ENCODE data around the gene TRPM4. TPM values are rescaled to one million over a fixed set of nuclear protein-coding genes. Genes with fewer than 3 reads are reported as not detected.
"Not testable (repeated sequence)": the region's sequence is repeated elsewhere in the genome, so short reads cannot be mapped to it uniquely, and the experiment has no call there.

The TRPM4 gene
- total RNA-seq, 1 donor from 2014 or later = 51.6 TPM

DNA sequence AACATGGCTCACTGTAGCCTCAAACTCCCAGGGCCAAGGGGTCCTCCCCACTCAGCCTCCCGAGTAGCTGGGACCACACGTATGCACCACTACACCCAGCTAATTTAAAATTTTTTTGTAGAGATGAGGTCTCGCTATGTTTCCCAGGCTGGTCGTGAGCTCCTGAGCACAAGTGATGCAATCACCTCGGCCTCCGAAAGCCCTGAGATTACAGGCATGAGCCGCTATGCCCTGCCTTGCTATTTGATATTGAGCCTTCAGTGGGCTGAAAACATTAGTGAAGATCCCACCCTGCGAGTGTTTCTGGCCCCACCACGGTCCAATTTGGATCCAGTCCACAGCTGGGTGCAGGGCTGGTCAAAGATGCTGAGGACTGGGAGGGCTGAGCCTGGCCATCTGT lies 65.9 kb downstream of the TRPM4 start:
- no peak for ATAC-seq
- Histone ChIP-seq H3K4me3 (no peak overlapping the region), H3K27ac (no peak overlapping the region), H3K27me3 (ENCODE audit: low read depth) (no peaks in the 10 kb centered on the region), H3K9me3 (no peaks in the 10 kb centered on the region), H3K4me1 (peaks cover 7% of the 10 kb centered on the region), H3K36me3 (no peaks in the 10 kb centered on the region)
- DNase-seq = no peak
- TF ChIP-seq, protein P1, sequence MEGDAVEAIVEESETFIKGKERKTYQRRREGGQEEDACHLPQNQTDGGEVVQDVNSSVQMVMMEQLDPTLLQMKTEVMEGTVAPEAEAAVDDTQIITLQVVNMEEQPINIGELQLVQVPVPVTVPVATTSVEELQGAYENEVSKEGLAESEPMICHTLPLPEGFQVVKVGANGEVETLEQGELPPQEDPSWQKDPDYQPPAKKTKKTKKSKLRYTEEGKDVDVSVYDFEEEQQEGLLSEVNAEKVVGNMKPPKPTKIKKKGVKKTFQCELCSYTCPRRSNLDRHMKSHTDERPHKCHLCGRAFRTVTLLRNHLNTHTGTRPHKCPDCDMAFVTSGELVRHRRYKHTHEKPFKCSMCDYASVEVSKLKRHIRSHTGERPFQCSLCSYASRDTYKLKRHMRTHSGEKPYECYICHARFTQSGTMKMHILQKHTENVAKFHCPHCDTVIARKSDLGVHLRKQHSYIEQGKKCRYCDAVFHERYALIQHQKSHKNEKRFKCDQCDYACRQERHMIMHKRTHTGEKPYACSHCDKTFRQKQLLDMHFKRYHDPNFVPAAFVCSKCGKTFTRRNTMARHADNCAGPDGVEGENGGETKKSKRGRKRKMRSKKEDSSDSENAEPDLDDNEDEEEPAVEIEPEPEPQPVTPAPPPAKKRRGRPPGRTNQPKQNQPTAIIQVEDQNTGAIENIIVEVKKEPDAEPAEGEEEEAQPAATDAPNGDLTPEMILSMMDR (IDR thresholded peaks at IDR 0.05) = no peak
- intact Hi-C loops (cut with DNase I) = no loop called here

DNA sequence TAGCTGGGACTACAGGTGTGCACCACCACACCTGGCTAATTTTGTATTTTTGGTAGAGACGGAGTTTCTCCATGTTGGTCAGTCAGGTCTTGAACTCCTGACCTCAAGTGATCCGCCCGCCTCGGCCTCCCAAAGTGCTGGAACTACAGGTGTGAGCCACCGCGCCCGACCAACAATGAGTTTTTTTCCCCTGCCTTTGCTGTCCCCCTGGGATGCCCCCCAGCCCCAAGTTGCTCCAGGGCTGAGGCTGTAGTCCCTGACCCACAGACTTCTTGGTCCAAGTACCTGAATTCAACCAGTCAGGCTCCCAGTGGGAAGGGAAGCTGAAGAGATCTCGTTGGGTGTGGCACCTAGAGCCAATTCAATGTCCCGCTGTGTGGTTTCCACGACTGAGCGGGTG lies 66.8 kb downstream of the TRPM4 start:
- H3K27ac ChIP-seq; DNase-seq; H3K27me3 ChIP-seq (ENCODE audit: low read depth); H3K36me3 ChIP-seq; ATAC-seq; H3K4me3 ChIP-seq; H3K9me3 ChIP-seq; intact Hi-C loops (cut with DNase I); H3K4me1 ChIP-seq: not testable (repeated sequence)

DNA sequence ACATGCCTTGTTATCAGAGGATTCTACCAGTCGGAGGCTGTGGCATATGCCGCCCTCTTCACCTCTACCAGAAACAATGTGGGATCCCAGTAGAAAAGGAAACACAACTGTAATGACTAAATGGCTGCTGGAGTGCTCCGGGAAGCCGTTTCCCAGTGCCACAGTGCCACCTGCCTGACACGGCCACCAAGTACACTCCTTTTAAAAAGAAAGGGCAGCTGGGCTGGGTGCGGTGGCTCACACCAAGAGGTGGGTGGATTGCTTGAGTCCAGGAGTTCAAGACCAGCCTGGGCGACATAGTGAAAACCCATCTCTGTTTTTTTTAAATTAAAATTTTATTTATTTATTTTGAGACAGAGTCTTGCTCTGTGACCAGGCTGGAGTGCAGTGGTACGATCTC lies 67.3 kb downstream of the TRPM4 start:
- no peak overlapping the region for H3K27ac ChIP-seq
- intact Hi-C loops (cut with DNase I) = no loop called here
- peaks cover 7% of the 10 kb centered on the region for H3K4me1 ChIP-seq
- DNase-seq = no peak
- peak; percentile 66 to 74 for ATAC-seq
- H3K36me3 ChIP-seq = no peaks in the 10 kb centered on the region
- no peaks in the 10 kb centered on the region for H3K9me3 ChIP-seq
- H3K4me3 ChIP-seq = no peak overlapping the region
- no peaks in the 10 kb centered on the region for H3K27me3 ChIP-seq (ENCODE audit: low read depth)
- TF ChIP-seq, protein P1 (IDR thresholded peaks at IDR 0.05) = peak; percentile 19

DNA sequence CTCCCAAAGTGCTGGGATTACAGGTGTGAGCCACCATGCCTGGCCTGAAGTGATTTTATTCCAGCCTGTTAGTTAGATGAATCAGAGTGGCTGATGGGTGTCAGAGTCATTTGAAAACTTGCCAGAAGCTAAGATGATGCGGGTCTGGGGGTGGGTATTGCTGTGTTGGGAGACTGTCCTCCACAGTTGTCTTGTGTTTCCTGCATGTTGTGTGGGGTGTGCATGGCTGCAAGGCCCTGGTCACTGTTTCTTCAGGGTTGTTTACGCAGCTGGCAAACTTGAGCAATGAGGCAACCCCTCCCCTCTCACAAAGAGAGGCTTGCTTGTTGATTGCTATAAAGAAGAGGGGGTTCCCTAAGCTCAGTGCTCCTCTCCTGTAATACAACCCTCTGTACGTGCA lies 71.8 kb downstream of the TRPM4 start:
- H3K27me3 ChIP-seq (ENCODE audit: low read depth) = no peaks in the 10 kb centered on the region
- TF ChIP-seq, protein P1 (IDR thresholded peaks at IDR 0.05) = no peak
- H3K9me3 ChIP-seq = no peaks in the 10 kb centered on the region
- H3K4me3 ChIP-seq = no peak overlapping the region
- intact Hi-C loops (cut with DNase I) = no loop called here
- H3K36me3 ChIP-seq = no peaks in the 10 kb centered on the region
- no peak for DNase-seq
- no peak overlapping the region for H3K27ac ChIP-seq
- peaks cover 7% of the 10 kb centered on the region for H3K4me1 ChIP-seq
- no peak for ATAC-seq

DNA sequence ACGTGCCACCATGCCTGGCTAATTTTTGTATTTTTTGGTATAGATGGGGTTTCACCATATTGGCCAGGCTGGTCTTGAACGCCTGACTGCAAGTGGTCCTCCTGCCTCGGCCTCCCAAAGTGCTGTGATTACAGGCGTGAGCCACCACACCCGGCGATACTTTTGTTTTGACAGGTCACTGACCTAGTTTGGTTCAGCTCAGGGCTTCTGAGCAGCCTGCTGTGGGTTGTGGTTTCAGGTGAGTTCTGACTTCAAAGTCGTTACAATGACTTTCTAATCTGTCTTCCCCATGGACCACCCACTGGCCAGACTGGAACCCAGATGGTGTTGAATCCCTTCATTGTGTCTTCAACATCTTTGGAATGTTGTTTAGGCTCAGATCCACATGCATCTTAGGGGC lies 73.8 kb downstream of the TRPM4 start:
- TF ChIP-seq, protein P1 (IDR thresholded peaks at IDR 0.05) = no peak
- ATAC-seq (no peak), DNase-seq (no peak)
- H3K27me3 ChIP-seq (ENCODE audit: low read depth) = no peaks in the 10 kb centered on the region
- no peaks in the 10 kb centered on the region for H3K36me3 ChIP-seq
- no peaks in the 10 kb centered on the region for H3K4me1 ChIP-seq
- H3K9me3 ChIP-seq = no peaks in the 10 kb centered on the region
- intact Hi-C loops (cut with DNase I) = no loop called here
- no peak overlapping the region for H3K4me3 ChIP-seq
- no peak overlapping the region for H3K27ac ChIP-seq

DNA sequence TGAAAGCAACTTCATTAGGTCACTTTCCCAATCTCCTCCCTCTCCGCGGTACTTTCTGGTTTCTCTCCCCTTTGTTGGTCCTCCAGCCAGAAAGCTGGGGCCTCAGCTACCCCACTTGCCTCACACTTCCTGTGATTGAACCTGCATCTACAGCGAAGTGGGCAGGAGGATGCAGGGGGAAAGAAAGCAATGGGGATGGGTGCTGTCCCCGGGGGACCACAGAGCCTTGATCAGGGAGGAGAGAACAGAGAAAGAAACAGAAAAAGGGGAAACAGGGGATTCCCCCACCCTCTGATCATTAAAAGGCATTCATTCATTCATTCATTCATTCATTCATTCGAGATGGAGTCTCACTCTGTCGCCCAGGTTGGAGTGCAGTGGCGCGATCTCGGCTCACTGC lies 74.2 kb downstream of the TRPM4 start:
- H3K36me3 ChIP-seq = no peaks in the 10 kb centered on the region
- ATAC-seq (no peak), DNase-seq (no peak)
- H3K4me1 ChIP-seq = no peaks in the 10 kb centered on the region
- no peaks in the 10 kb centered on the region for H3K9me3 ChIP-seq
- intact Hi-C loops (cut with DNase I) = no loop called here
- TF ChIP-seq, protein P1 (IDR thresholded peaks at IDR 0.05) = no peak
- no peaks in the 10 kb centered on the region for H3K27me3 ChIP-seq (ENCODE audit: low read depth)
- no peak overlapping the region for H3K4me3 ChIP-seq
- no peak overlapping the region for H3K27ac ChIP-seq
